ENCODE data around the gene STAT6. TPM values are rescaled to one million over a fixed set of nuclear protein-coding genes. Genes with fewer than 3 reads are reported as not detected.
A peak's percentile ranks its signal among the peaks of the same experiment; 100 is the strongest.

The STAT6 gene
- total RNA-seq, 1 donor from 2014 or later = 12.9 TPM

DNA sequence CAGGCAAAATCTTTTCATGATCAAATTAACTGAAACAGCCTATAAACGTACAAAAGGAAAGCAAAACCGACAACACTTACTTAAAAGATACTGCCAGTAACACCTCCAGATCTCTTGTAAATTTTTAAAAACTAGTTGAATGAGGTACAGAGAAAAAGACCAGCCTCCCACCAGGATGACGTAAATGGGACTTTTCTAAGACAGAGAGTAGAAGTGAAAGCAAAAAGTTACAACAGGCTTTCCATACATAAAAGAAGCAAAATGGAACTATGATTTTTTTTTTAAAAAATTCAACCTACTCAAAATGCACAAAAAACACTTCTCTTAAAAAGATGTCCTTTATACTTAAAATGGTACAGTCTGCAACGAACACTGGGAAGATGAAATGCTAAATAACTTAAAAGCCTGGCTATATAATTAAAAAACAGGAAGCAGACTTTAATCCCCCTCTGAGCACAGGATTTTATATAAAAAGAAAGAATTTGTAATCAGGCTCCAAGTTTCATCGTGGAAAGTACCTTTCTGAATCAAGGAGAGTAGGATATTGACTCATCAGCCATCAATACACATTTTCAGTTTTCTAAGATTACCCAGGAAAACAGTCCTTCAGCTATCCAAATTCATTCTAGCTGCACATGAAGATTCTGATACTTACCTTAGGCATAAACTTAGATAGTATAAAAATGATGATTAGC is 47.0 kb downstream of the STAT6 start:
- H3K36me3 Mint-ChIP-seq = peaks cover 21% of the 10 kb centered on the region
- no peak overlapping the region for H3K27ac Mint-ChIP-seq
- TF ChIP-seq, protein P1, sequence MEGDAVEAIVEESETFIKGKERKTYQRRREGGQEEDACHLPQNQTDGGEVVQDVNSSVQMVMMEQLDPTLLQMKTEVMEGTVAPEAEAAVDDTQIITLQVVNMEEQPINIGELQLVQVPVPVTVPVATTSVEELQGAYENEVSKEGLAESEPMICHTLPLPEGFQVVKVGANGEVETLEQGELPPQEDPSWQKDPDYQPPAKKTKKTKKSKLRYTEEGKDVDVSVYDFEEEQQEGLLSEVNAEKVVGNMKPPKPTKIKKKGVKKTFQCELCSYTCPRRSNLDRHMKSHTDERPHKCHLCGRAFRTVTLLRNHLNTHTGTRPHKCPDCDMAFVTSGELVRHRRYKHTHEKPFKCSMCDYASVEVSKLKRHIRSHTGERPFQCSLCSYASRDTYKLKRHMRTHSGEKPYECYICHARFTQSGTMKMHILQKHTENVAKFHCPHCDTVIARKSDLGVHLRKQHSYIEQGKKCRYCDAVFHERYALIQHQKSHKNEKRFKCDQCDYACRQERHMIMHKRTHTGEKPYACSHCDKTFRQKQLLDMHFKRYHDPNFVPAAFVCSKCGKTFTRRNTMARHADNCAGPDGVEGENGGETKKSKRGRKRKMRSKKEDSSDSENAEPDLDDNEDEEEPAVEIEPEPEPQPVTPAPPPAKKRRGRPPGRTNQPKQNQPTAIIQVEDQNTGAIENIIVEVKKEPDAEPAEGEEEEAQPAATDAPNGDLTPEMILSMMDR (IDR thresholded peaks at IDR 0.05) = no peak
- TF ChIP-seq EZH2 (IDR thresholded peaks at IDR 0.05) (no peak), EZH2phosphoT487 (IDR thresholded peaks at IDR 0.05) (no peak)
- H3F3A ChIP-seq (ENCODE audit: low read depth) = peaks cover 30% of the 10 kb centered on the region
- no peak overlapping the region for H2AFZ ChIP-seq (replicated peaks)
- H3K27me3 Mint-ChIP-seq (ENCODE audit: insufficient read depth, low read depth) = peaks cover 2% of the 10 kb centered on the region
- no peak for DNase-seq (ENCODE audit: low spot score)
- H3K9me3 ChIP-seq (ENCODE audit: low read depth) = no peaks in the 10 kb centered on the region
- H3K9me3 Mint-ChIP-seq = no peaks in the 10 kb centered on the region
- no peaks in the 10 kb centered on the region for H3K4me1 ChIP-seq
- H3K79me2 ChIP-seq (ENCODE audit: low read depth) = peaks cover 18% of the 10 kb centered on the region
- H3K4me3 Mint-ChIP-seq = no peak overlapping the region
- H3K4me1 Mint-ChIP-seq = no peaks in the 10 kb centered on the region
- peaks cover 34% of the 10 kb centered on the region for H3K36me3 ChIP-seq
- H3K9ac ChIP-seq = peak overlapping the region; percentile 21
- no peaks in the 10 kb centered on the region for H3K27me3 ChIP-seq
- H4K20me1 ChIP-seq (ENCODE audit: low read depth) = no peaks in the 10 kb centered on the region
- no peak overlapping the region for H3K27ac ChIP-seq
- no peak overlapping the region for H3K4me2 ChIP-seq
- no peak overlapping the region for H3K4me3 ChIP-seq

DNA sequence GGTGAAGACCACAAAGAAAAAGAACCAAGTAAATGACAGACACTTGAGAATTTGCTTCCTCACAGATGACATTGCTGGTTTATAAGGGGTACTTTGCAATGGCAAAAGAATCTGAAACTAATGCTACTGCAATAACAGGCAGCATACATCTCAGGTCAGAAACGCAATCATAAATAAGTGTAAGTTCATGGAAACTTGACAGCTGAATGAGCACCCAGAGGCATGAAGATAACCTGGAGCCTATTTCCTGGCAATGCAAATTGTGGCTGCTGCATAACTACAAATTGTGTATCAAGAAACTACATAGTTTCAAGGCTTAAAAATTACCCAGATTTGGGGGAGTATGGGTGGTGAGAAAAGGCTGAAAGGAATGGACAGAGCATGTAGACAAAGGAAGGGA is 52.7 kb downstream of the STAT6 start:
- H3K36me3 Mint-ChIP-seq = peaks cover 28% of the 10 kb centered on the region
- no peaks in the 10 kb centered on the region for H3K9me3 Mint-ChIP-seq

DNA sequence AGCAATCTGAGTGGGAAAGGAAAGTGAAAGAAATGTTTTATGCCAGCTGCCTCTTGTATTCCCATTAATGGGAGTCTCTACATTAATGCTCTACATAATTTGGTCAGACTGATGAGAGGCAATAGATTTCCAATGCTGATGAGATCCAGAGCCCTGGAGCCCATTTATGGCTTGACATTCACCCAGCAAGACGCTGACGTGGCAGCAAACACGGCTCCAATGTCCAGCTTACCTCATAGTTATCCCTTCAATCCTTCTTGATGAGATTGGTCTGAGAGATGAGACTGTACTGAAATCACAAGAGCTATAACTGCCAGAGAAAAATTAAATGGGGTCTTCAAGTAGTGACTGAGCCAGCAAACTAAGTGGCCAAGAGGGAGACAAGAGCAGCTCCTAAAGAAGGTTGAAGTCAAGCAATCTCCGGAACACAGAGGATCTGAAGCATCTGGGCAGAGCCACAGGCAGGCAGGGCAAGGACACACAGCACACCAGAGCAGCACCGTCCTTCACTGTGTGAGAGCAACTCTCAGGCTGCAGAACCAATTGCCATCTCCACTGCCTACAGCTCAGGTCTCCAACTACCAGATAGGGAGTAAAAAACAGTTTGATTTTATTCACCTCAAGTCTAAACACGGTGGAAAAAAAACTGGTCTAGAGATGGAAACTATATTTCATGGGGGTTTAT is 54.0 kb downstream of the STAT6 start:
- Histone ChIP-seq H3K4me1 (no peaks in the 10 kb centered on the region), H3K9me3 (ENCODE audit: low read depth) (no peaks in the 10 kb centered on the region), H3K79me2 (ENCODE audit: low read depth) (no peaks in the 10 kb centered on the region), H3K4me2 (no peak overlapping the region), H3F3A (ENCODE audit: low read depth) (peaks cover 12% of the 10 kb centered on the region), H3K27me3 (no peaks in the 10 kb centered on the region), H2AFZ (replicated peaks) (no peak overlapping the region), H3K27ac (no peak overlapping the region), H3K4me3 (no peak overlapping the region), H4K20me1 (ENCODE audit: low read depth) (no peaks in the 10 kb centered on the region), H3K36me3 (peaks cover 24% of the 10 kb centered on the region), H3K9ac (no peak overlapping the region)
- no peak for DNase-seq (ENCODE audit: low spot score)
- Mint-ChIP-seq H3K27me3 (ENCODE audit: insufficient read depth, low read depth) (peaks cover 4% of the 10 kb centered on the region), H3K36me3 (peaks cover 23% of the 10 kb centered on the region), H3K9me3 (no peaks in the 10 kb centered on the region), H3K4me1 (no peaks in the 10 kb centered on the region), H3K27ac (no peak overlapping the region), H3K4me3 (no peak overlapping the region)
- TF ChIP-seq, protein P1 (IDR thresholded peaks at IDR 0.05) = no peak
- TF ChIP-seq EZH2 (IDR thresholded peaks at IDR 0.05) = no peak
- no peak for TF ChIP-seq EZH2phosphoT487 (IDR thresholded peaks at IDR 0.05)

More for the DNA sequence above, 52.7 kb downstream of the STAT6 start:
- no peaks in the 10 kb centered on the region for H3K4me1 Mint-ChIP-seq
- Histone ChIP-seq H3K27me3 (no peaks in the 10 kb centered on the region), H4K20me1 (ENCODE audit: low read depth) (no peaks in the 10 kb centered on the region), H3K9ac (no peak overlapping the region), H3K4me1 (no peaks in the 10 kb centered on the region), H3K27ac (no peak overlapping the region), H3K4me2 (no peak overlapping the region), H3K9me3 (ENCODE audit: low read depth) (no peaks in the 10 kb centered on the region), H3F3A (ENCODE audit: low read depth) (peaks cover 19% of the 10 kb centered on the region), H3K36me3 (peaks cover 25% of the 10 kb centered on the region), H3K79me2 (ENCODE audit: low read depth) (no peaks in the 10 kb centered on the region), H3K4me3 (no peak overlapping the region), H2AFZ (replicated peaks) (no peak overlapping the region)
- no peak for DNase-seq (ENCODE audit: low spot score)
- TF ChIP-seq EZH2phosphoT487 (IDR thresholded peaks at IDR 0.05) (no peak), EZH2 (IDR thresholded peaks at IDR 0.05) (no peak)
- TF ChIP-seq, protein P1 (IDR thresholded peaks at IDR 0.05) = no peak
- H3K27me3 Mint-ChIP-seq (ENCODE audit: insufficient read depth, low read depth) = peaks cover 4% of the 10 kb centered on the region
- no peak overlapping the region for H3K4me3 Mint-ChIP-seq
- H3K27ac Mint-ChIP-seq = no peak overlapping the region

Measured in neural progenitor cell (in vitro differentiated cells).